B cell (primary cell): ENCODE data around the gene RASSF4. TPM values are rescaled to one million over a fixed set of nuclear protein-coding genes. Genes with fewer than 3 reads are reported as not detected.

Experiments
- ATAC-seq: fragments of 200-7000 bp; cut with Tn5 transposase; one replicate; pipeline ENCODE4 v1.10.0; 2021; ENCODE audit warnings: low read depth, mild to moderate bottlenecking, moderate number of reproducible peaks, moderate library complexity
- CTCF ChIA-PET: fragments of 350-600 bp; sonication (Branson Sonifier 250); formaldehyde crosslinking; loops from one replicate; lab custom pipeline; 2021; ENCODE audit warnings: antibody characterized with exemption, inconsistent platforms; lab: Charles Lee
- POLR2A ChIA-PET: fragments of 350-600 bp; sonication (Branson Sonifier 250); formaldehyde crosslinking; loops from one replicate; lab custom pipeline; 2021; ENCODE audit warnings: antibody characterized with exemption; lab: Charles Lee
- DNase-seq: peaks from one replicate; pipeline ENCODE4 v3.0.0; 2013
- H2AFZ ChIP-seq: 2 replicates; pipeline ENCODE4 v1.6.1; 2012; ENCODE audit warnings: mild to moderate bottlenecking, low read depth, low read length; ENCODE audit not compliant: insufficient read depth, poor library complexity, severe bottlenecking
- H3K27ac ChIP-seq, 2 donors: 1 replicate in 1 of 2; 2 replicates in 1 of 2; pipeline ENCODE4 v1.5.1; 2012 to 2013; ENCODE audit warnings: low read length in 2 of 2, mild to moderate bottlenecking in 2 of 2, moderate library complexity in 1 of 2
- H3K27me3 ChIP-seq, 4 experiments: fragments of 200-600 bp in 1 of 4; sonication (generic) in 1 of 4; replicated peaks in 1 of 4; 1 replicate in 2 of 4; 2 replicates in 2 of 4; pipeline versions ENCODE4 v1.6.1 to v1.7.0; 2013 to 2016; ENCODE audit warnings: low read length in 3 of 4, mild to moderate bottlenecking in 2 of 4, mixed read lengths in 1 of 4, moderate library complexity in 1 of 4; ENCODE audit not compliant: insufficient read depth in 4 of 4, control insufficient read depth in 3 of 4; ENCODE audit errors: control extremely low read depth in 1 of 4
- H3K36me3 ChIP-seq, 2 experiments: replicated peaks in 1 of 2; 1 replicate in 1 of 2; 2 replicates in 1 of 2; pipeline versions ENCODE4 v1.6.1 to v1.7.1; 2013; ENCODE audit warnings: low read length in 1 of 2; ENCODE audit not compliant: insufficient read depth in 2 of 2, control insufficient read depth in 1 of 2; ENCODE audit errors: control extremely low read depth in 1 of 2, extremely low read depth in 1 of 2
- H3K4me1 ChIP-seq, 2 donors: fragments of 200-600 bp in 1 of 2; sonication (generic) in 1 of 2; 1 replicate in 1 of 2; 2 replicates in 1 of 2; pipeline versions ENCODE4 v1.5.1 to v1.6.1; 2013 to 2017; ENCODE audit warnings: low read length in 2 of 2; ENCODE audit not compliant: control insufficient read depth in 2 of 2, insufficient read depth in 2 of 2
- H3K4me2 ChIP-seq: replicated peaks from 2 replicates; pipeline ENCODE3; 2012; ENCODE audit warnings: mild to moderate bottlenecking, low read depth, low read length; ENCODE audit not compliant: poor library complexity, severe bottlenecking
- H3K4me3 ChIP-seq, 5 experiments: fragments of 200-600 bp in 1 of 5; sonication (generic) in 1 of 5; 1 replicate in 3 of 5; 2 replicates in 2 of 5; pipeline versions ENCODE4 v1.5.1 to v1.7.0; 2011 to 2016; ENCODE audit warnings: low read length in 4 of 5, mild to moderate bottlenecking in 4 of 5, low read depth in 2 of 5, control low read depth in 1 of 5, moderate library complexity in 1 of 5; ENCODE audit not compliant: insufficient read depth in 1 of 5; ENCODE audit errors: control extremely low read depth in 1 of 5, extremely low read depth in 1 of 5
- H3K79me2 ChIP-seq: fragments of 200-600 bp; sonication (generic); one replicate; pipeline ENCODE4 v1.6.0; 2016; ENCODE audit warnings: low read length; ENCODE audit not compliant: control insufficient read depth, insufficient read depth
- H3K9ac ChIP-seq: fragments of 200-600 bp; sonication (generic); 2 replicates; pipeline ENCODE4 v1.6.1; 2017; ENCODE audit warnings: mild to moderate bottlenecking, low read length, moderate library complexity
- H3K9me3 ChIP-seq, 3 donors: one replicate each; pipeline versions ENCODE4 v1.6.1 to v1.7.1; 2013; ENCODE audit warnings: low read length in 2 of 3; ENCODE audit not compliant: control insufficient read depth in 2 of 3, insufficient read depth in 1 of 3; ENCODE audit errors: control extremely low read depth in 1 of 3
- H4K20me1 ChIP-seq: 2 replicates; pipeline ENCODE4 v1.6.0; 2012; ENCODE audit warnings: mild to moderate bottlenecking, low read length; ENCODE audit not compliant: insufficient read depth, control insufficient read depth, poor library complexity, severe bottlenecking
- H3K27ac Mint-ChIP-seq: one replicate; pipeline ENCODE4 v1.8.0; 2021; ENCODE audit warnings: mixed read lengths
- H3K27me3 Mint-ChIP-seq: one replicate; pipeline ENCODE4 v1.8.0; 2021; ENCODE audit warnings: mixed read lengths
- H3K4me1 Mint-ChIP-seq: one replicate; pipeline ENCODE4 v1.8.0; 2021; ENCODE audit warnings: mixed read lengths
- H3K4me3 Mint-ChIP-seq: one replicate; pipeline ENCODE4 v1.8.0; 2021; ENCODE audit warnings: mixed read lengths
- H3K9me3 Mint-ChIP-seq: one replicate; pipeline ENCODE4 v1.8.0; 2022; ENCODE audit warnings: mixed read lengths; ENCODE audit not compliant: insufficient read depth
- CTCF ChIP-seq: fragments of 200-600 bp; IDR thresholded peaks from one replicate; pipeline ENCODE4 v1.8.0; 2022; ENCODE audit warnings: antibody characterized with exemption, mild to moderate bottlenecking
- EZH2 ChIP-seq: IDR thresholded peaks from 2 replicates; pipeline ENCODE4 v1.6.1; 2012; ENCODE audit warnings: borderline replicate concordance, low read depth, mild to moderate bottlenecking, moderate library complexity, low read length; ENCODE audit not compliant: insufficient read depth, poor library complexity, severe bottlenecking
- WGBS: methylation state at CpG from one replicate; pipeline ENCODE4 v1.1.5; 2013; ENCODE audit warnings: missing lambda C conversion rate; ENCODE audit not compliant: insufficient coverage; 5-methylcytosine and 5-hydroxymethylcytosine counted together
- intact Hi-C: fragments of 100-400 bp; cut with micrococcal nuclease; formaldehyde crosslinking; loops from one replicate; pipeline ENCODE4 v1.10.0; 2022
- polyA plus RNA-seq: library from polyadenylated mRNA; depleted of rRNA; stranded (reverse); fragments of >200 nt; gene quantifications from 2 replicates; pipeline ENCODE4 v1.2.3, GENCODE V29; 2012
- total RNA-seq, 2 donors: library from RNA; stranded (reverse); fragments of 120-200 nt in 1 of 2; gene quantifications; 1 replicate in 1 of 2; 2 replicates in 1 of 2; pipeline versions ENCODE4 v1.2.3 to v1.2.4, GENCODE V29; 2013 to 2022

The RASSF4 gene
- total and polyA plus RNA-seq, 2 donors (not counting 1 experiment from before 2014, with no cell fraction given): 1.9 to 2.6 TPM

DNA sequence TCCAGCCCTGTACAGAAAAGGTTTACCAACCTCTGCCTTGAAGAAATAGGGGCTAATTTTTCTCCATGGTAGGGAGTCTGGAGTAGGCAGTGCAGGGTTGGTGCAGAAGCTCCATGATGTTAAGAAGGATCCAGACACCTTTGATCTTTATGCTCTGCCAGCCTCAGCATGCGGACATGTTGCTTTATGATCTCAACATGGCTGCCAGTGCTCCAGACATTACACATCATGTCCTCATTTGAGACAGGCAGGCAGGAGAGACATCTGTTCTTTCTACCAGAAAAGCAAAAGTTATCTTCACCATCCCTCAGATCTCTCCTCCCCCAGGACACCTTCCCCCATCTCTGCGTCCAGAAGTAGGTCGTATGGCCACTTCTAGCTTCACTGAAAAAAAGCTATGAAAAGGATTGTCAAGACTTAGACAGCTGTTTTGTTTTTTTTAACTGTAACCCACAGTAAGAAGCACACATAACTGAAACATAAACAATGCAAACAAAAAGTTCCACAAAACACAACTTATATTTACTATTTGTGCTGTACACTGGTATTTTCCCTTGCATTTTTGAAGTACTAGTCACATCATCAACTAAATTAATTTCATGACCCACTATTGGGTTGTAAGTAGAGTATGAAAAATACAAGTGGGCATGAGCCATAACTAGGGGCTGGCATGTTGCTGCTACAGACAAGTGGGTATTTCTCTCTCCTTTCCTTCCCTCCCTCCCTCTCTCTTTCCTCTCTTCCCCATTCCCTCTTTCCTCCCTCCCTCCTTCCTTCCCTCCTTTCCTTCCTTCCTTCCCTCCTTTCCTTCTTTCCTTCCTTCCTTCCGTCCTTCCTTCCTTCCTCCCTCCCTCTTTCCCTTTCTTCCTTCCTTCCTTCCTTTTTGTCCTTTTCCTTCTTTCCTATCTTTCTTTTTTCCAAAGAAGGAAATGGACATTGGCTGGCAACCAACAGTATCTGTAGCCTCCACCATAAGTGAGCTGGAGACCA lies 2.6 kb upstream of the RASSF4 start:
- H3K4me2 ChIP-seq: no peak overlapping the region
- Mint-ChIP-seq H3K9me3 (no peaks in the 10 kb centered on the region), H3K4me1 (peaks cover 26% of the 10 kb centered on the region), H3K27ac (no peak overlapping the region), H3K27me3 (no peaks in the 10 kb centered on the region), H3K4me3 (no peak overlapping the region)
- intact Hi-C loops: no loop called here
- H3K27ac ChIP-seq: no peak overlapping the region
- peaks cover 0 to 1% of the 10 kb centered on the region in 2 experiments for H3K36me3 ChIP-seq
- H2AFZ ChIP-seq: no peak overlapping the region
- DNase-seq: no peak
- POLR2A ChIA-PET: no interaction called here
- peaks cover 0 to 2% (median 0%) of the 10 kb centered on the region in 4 experiments for H3K27me3 ChIP-seq
- peaks cover 23% of the 10 kb centered on the region for H3K79me2 ChIP-seq
- 96% methylated on average over 2 of the region's 4 CpGs for WGBS
- no peak for ATAC-seq
- no peak overlapping the region for H3K9ac ChIP-seq
- CTCF ChIA-PET: no interaction called here
- H4K20me1 ChIP-seq: no peaks in the 10 kb centered on the region
- no peak for TF ChIP-seq CTCF
- no peak for TF ChIP-seq EZH2
- H3K4me3 ChIP-seq: no peak overlapping the region
- no peaks in the 10 kb centered on the region for H3K9me3 ChIP-seq
- H3K4me1 ChIP-seq: peaks cover 16 to 28% of the 10 kb centered on the region in 2 donors
